IPS-NIHi7 (cell line): Measurements from ENCODE around the gene ARPP21.

ENCODE experiments used
- DNase-seq: peaks from one replicate; pipeline ENCODE4 v3.0.0; 2012; ENCODE audit warnings: mixed read lengths; ENCODE audit errors: extremely low spot score

Gene ARPP21

DNA sequence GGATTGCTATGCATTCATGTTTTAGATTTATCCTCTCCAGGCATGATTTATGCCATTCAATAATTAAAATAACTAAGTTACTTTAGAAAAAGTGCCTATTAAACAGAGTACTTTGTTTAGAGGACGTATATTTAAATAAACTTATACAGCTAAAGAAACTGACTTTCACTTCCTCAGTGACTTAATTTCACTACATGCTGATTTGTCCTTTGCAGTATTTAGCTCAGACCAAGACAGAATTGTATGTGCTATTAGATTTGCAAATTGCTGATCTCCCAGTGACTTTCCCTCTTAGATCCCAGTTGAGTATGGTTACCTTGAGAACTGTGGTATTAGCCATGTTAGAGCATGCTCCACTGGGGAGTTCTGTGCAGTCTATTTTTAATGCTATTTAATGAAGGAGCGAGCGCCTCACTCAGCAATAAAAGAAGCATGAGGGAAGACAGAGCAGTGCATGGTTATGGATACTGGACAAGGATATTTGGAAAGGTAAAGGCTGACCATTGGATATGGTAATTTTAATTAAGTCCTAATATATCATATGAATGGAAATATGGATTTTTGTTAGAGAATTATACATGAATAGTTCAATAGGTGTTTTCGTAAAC, 2.7 kb downstream of the ARPP21 start:
- no peak for DNase-seq

DNA sequence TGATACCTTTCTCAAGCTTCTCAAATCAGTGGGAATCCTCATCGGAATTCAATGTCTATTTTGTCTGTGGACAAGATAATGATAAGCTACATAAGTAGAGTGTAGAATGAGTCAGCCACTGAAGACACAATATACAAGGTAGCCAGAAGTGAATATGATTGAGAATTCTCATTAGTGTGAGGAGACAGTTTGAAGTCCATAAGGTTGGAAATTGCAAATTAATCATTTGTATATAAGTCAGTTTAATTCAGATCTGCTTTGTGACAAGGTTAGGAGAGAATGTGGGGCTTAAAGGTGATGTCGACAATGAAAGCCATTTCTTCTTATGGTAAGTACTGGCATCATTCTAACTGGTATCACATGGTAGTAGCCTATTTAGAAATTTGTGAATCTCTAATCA, 4.2 kb downstream of the ARPP21 start:
- DNase-seq: no peak

DNA sequence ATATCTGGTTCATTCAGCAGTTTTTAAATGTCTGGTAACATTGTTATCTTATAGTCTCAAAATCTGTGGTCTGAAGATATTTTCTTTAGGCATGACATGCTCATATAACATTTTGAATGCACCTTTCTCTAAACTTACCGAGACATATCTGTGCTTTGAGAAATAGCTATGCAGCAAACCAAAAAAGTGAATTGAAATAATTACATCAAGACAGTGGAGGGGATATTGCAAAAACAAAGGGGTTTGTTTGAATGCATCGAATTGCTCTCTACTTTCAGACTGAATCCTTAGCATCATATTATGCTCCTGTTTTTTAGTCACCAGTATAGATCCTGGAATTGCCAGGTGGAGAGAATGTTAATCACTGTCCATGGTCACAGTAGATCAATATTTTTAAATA, 5.1 kb downstream of the ARPP21 start:
- no peak for DNase-seq

DNA sequence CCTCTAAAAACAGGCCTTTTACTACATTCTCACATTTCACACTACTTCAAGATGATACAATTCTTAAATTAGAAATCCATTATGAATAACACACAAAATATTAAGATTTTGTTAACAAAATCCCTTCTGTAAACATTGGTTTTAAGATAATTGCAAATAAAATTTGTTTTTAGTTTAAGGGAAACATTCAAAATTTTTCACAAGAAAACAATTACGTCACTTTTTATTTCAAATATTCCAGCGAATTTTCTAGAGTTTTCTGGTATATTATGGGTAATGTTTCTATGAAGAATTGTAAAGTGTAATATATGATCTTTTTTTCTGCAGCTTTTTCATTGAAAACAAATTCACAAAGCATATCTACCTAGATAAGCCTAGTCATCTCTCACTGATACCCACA, 5.9 kb downstream of the ARPP21 start:
- no peak for DNase-seq

DNA sequence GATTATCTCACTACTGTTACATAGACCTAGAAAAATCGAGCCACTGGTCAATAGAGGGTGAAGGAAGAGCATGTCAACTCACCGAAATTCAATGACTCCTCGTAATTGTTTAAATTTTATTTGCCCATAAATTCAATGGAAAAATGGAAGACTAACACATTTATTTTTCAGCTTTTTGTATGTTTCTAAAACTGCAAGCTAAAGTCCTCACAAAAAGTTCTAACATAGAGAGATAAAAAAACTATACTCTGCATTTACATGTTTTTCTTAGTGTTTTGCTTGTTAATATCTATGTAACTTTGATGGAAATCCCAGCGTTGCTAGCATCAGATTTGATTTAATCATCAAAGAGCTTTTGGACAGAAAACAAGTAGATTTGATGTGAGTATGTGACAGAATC, 6.8 kb downstream of the ARPP21 start:
- no peak for DNase-seq

DNA sequence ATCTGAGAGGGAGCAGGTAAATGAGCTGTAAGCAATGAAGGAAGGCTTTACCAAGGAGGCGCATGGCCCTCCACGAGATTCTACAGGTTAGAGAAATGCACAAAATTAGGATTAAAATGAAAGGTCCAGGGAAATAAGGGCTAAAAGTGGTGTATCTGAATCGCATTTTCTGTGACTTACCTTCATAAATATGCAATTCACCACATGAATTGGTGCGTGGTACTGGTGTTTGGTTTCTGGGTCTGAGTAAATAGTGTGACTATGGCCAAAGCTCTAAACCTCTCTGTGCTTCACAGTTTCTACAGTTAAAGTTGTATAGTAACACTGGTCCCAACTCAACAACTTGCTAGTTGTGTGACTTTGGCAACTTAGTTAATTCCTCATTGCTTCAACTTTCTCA, 8.1 kb downstream of the ARPP21 start:
- no peak for DNase-seq

DNA sequence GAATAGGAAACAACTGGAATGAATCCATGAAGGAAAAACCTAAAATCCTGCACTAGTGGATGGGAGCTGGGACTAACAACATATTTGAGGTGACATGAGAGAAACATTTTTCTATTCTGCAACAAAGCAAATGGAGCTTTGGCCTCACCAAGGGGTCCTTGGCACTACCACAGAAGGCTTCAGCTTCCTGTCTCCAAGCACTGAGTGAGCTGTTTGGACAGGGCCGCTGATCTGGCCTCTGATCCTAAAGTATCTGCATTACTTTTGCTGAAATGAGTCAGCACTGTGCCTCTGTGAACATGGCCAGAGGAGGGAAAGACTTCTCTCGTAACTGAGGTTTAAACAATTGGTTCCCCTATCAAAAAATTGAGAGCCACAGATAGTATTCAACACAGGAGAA, 9.0 kb downstream of the ARPP21 start:
- DNase-seq: no peak

DNA sequence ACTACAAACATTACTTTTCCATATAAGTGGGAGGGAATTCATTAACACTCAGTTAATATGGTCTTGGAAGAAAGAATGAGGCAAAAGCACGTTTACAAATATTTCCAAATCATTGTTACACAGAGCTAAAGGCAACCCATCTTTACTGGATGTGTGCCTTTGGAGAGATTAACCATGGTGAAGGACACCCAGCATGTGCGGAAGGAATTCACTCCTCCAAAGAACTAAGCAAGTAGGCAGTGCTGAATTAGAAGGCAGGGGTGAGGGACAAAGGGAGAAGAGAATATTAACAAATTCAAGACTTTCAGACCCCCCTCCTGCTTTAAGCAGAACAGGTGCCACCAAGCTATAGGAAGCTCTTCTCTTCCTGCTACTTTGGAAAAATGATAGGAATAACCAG, 10.1 kb downstream of the ARPP21 start:
- DNase-seq: no peak

DNA sequence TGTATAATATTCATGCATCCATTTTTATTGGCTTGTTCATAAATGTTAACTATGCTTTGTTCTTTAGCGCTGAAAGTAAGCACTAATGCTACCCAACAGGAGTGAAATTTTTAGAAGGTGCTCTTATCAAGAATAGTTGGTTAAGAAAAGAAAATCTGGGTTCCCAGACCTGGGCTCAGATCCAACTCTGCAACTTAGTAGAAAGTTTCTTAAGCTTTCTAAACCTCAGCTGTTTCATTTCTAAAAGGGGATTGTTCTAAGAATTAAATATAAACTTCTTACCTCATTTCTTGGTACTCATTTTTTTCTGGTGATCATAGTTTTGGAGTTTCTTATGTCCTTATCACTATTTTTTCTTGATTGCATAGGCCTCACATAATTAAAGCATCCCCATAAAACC, 12.1 kb downstream of the ARPP21 start:
- no peak for DNase-seq

DNA sequence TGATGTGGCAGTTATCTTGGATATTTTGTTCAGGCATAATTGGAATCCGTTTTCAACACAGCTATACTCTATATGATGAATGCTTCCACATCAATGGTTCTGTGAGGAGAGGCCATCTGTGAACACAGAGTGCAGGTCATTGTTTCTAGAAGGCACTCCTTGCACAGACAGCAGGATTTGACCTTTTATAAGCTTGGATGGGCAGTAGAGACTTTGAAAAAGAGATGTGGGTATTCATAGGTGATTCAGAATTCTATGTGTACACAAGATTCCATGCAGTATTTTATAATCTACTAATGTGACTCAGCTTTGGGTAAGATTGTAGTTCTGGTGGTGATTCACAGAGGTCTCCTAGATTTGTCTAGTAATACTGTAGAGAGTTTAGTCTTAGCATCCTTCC, 12.5 kb downstream of the ARPP21 start:
- DNase-seq: no peak

DNA sequence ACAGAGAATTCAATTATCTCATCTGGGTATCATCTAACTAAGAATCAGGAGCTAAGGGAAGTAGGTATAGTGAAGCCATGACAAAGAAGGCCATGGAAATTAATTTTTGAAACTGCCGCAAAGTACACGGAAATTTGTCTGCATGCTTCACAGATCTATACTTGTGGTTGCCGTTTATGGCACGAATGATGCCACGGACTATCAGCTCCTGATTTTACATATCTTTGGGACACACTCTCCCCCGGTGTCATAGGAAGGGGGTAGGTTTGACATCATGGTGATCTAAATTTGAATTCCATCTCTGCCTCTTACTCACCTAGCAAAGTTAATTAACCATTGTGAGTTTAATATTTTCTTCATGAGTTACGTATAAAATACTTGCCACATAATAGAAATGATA, 14.0 kb downstream of the ARPP21 start:
- DNase-seq: no peak

DNA sequence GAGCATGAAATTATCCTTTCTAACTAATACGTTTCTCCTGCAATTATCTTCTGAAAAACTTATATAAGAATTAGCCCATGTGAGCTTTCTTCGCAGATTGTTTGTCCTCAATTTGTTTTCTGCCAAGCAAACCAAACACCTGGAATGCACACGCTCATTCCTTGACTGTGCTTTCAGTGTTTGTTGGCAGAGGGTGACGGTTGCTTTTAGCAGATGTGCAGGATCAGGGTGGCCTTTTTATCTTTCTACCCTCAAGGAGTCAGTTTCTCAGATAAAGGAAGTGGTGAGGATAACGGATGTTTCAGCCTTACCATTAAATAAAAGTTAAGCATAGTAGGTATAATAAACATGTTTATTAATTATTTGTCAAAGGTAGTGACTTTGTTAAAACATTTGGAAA, 15.2 kb downstream of the ARPP21 start:
- DNase-seq: no peak

DNA sequence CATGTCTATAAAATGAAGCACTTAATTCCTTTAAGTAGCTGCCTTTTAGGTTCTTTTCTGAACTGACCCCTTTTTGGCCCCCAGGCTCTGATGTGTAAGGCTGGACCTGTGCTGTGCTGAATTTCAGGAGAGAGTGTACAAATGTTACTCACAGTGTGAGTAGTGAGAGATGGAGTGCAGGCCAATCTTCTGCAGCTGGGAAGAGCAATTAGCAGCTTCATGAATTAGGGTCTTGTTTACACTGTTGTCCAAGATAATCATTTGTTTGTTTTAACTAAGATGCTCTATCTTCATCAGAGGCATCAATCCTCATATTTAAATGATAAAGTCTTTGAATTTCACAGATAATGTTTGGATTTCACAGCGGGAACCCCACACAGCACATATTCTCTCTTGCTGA, 19.4 kb downstream of the ARPP21 start:
- DNase-seq: no peak

DNA sequence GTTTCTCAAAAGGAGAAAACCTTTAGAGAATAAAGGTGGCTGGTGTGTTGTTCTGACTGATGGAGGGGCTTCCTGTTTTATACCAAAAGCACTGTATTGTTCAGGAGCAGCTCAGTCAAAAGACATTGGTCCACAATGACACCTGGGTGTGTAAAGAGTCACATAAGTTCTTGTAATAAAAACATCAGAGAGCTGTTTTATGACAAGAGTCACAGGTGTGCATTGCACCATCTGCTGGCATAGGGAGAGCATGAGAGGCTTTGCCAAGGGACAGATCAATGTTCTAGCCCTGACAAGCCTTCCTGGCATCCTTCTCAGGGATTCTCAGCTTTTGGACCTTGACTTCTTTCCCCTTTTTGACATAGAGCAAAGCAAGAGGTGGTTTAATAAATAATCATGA, 20.4 kb downstream of the ARPP21 start:
- DNase-seq: peak; percentile 7

DNA sequence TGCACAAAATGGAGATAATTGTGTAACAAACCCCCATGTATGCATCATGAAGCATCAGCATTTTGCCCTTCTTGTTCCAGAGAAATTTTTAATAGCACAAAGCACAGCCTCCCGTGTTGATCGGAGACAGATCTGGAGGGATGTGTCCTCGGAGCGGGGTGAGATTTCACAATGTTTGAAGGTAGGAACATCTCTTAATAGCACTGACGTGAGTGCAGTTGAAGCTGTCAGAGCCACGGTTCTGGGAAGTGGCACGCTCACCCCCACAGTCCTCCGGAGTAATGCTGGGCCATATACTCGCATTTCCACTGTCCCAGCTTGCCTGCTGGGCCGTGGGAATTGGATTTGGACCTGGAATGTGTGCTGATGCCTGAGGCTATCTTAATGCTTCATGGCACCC, 24.1 kb downstream of the ARPP21 start:
- no peak for DNase-seq

DNA sequence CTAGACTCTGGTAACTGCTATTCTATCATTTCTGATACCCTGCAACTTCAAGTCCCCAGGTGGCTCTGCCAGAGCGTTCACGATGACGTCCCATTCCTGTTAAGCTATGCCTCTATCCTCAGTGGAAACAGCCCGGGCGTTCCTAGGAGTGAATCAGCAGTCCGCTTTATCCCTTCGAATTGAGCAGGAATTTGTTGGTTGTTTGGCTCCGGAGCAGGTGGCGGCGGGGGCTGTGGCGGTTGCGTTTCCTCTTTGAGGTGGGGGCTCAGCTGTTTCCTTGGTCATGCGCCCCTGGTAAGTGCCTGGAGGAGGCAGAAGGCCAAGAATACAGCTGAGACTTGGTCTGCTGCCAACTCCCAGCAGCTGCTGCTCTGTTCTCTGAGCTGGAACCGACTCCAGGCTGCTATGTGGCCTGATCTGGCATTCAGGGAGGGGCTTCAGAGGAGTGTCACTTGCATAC, 25.2 kb downstream of the ARPP21 start:
- DNase-seq: peak; percentile 13

DNA sequence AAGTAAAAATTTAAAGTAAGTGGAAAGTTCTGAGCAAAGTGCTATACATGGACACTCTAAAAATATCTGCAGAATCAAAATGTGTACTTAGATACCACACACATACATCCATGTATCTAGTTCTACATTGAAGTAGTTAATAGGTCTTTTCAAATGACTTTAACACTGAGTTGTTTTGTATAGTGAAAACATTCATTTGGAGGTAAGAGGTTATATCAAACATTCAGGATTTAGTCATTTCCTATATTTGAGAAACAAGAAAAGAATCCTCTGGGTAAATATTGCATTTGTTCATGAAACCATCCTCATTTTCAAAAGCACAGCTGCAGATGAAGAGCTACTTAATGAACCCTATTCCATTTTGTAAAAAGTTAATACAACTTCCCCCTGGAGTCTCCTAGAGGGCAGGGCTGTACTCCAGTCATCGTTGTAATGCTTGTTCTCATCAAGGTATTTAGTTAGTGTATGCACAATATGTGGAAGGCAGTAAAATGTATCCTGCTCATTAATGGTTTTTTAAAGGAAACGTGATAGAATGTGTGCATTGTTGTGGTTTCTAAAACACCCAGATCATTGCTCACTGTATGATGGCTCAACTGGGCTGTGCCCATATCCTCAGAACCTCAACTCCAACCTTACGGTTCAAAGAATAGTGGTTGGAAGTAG, 26.2 kb downstream of the ARPP21 start:
- no peak for DNase-seq

DNA sequence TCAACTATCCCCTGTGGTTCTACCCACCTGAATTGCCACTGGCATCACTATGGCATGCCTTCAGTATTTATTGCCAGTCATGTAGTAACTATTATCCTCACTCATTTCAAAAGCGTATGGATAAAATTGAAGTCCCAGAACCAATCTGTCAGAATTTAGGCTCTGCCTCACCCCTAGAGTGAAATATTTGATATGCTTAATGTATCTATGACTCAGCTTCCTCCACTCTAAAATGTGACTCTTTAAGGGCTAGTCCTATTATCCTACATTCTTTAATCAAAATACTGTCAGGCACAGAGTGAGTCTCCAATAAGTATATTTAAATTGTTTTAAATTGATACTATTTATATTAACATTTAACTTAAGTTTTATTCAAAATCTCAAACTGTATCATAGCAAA, 27.6 kb downstream of the ARPP21 start:
- no peak for DNase-seq

DNA sequence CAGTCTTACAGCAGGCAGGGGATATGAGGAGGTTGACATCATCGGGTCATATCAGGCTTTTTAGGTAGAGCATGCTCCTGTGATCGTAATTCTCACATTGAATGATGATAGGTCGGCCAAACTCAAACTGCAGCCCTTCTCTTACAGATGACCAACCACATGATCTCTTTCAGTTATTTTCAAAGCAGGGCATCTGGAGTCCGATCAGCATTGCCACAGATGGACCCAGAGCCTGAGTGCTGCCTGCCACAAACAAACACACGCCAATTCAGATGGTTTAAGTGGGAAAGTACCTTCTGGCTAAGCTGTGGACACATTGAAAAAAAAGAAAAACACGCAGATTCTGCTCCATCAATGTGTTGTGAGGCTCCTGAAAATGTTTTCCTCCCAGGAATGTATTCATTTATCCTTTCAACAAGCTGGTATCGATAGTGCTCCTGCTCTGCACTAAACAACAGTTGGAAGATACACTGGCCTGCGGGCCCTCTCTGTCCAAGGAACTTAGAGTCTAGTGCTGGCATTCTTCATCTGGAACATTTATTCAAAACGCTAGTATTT, 31.2 kb downstream of the ARPP21 start:
- DNase-seq: no peak

DNA sequence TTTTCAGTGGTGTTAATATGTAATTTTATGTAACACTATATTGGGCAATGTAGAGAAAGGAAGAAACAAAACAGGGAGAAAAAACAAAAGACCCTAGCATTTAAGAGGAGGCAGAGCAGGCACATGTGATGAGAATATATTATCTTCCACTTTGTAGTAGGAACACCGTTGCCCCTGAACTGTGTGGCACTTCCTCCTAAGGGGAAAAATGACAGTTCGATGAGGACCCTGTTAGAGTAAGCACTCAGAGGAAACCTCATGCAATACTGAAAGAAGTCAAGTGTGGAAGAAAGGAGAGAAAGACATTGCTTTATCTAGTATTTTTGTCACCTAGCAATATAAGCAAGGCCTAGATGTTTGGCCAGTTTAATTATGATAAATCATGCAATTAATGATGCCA, 32.2 kb downstream of the ARPP21 start:
- DNase-seq: no peak

DNA sequence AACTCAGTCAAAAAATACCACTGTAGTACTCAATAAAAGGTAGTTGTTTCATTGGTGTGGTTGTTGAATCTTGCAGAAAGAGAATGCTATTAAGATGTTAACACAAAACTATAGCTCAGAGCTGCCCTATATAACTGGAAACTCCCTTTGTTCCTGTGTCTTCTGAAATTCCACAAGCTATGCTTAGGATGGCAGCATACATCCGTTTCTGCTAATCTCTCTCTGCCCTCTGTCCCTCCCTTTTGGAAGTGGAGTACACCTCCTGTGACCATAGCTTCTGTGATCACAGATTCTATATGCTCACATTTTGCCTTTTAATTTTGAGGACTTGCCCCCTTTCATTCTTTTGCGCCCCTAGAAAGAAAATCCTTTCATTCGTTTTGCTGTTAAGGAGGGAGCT, 33.7 kb downstream of the ARPP21 start:
- no peak for DNase-seq

DNA sequence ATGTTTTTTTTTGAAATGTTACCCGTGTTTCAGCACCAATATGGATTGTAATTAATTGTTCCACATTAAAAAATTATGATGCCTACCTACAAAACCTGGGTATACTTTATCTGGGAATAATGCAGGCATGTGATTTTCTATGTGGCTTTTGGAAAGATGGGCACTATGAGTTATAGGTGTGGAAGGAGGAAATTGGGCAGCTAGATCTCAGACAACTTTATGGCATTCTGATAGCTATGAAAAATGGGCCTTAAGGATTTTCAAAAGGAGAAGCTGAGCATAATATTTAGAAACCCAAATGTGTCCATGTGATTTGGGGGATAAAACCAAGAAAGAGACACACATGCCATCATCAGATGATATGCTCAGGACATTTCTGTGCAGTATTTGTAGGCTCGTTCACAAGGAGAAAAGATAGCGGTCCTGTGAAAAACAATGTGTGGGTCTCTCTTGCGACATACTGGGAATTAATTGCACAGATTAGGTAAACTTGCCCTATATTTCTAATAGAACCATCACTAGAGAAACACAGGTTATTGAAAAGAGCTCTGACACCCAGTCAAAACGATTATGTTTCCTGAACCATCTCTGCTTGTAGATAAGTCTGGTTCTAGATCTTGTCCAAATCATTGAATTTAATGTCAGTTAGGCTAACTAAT, 35.3 kb downstream of the ARPP21 start:
- DNase-seq: no peak

DNA sequence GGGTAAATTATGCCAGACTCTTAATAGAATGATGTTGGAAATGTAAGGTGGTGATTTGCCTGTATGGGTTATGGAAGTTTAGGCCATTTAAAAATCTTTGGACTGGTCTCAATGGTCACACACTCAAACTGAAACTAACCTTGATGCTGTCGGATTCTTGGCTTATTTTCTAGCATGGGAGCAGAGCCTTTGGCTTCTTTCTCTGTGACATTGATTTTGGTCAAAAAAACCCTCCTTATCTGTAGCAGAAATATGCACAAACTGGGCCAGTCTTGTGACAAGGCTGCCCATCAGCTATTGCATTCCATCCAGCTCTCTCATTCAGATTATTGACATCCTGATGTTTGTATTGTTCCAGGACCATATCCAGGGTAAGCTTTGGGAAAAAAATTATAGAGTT, 35.9 kb downstream of the ARPP21 start:
- DNase-seq: no peak
